Endothelial cell (in vitro differentiated cells): ENCODE data around the gene IMPDH1. TPM values are rescaled to one million over a fixed set of nuclear protein-coding genes. Genes with fewer than 3 reads are reported as not detected.

Experiments
- DNase-seq: peaks from one replicate; pipeline ENCODE4 v3.0.0; 2021; ENCODE audit warnings: low spot score
- H3K27ac Mint-ChIP-seq: one replicate; pipeline ENCODE4 v1.8.0; 2021; ENCODE audit warnings: mixed read lengths, inconsistent platforms; ENCODE audit not compliant: unreplicated experiment
- H3K27me3 Mint-ChIP-seq: one replicate; pipeline ENCODE4 v1.8.0; 2021; ENCODE audit warnings: mild to moderate bottlenecking, moderate library complexity, mixed read lengths, inconsistent platforms; ENCODE audit not compliant: unreplicated experiment
- H3K36me3 Mint-ChIP-seq: one replicate; pipeline ENCODE4 v1.8.0; 2021; ENCODE audit warnings: mild to moderate bottlenecking, low read depth, mixed read lengths, inconsistent platforms; ENCODE audit not compliant: unreplicated experiment
- H3K4me1 Mint-ChIP-seq: one replicate; pipeline ENCODE4 v1.8.0; 2021; ENCODE audit warnings: mild to moderate bottlenecking, mixed read lengths, inconsistent platforms; ENCODE audit not compliant: unreplicated experiment
- H3K4me3 Mint-ChIP-seq: one replicate; pipeline ENCODE4 v1.8.0; 2021; ENCODE audit warnings: mild to moderate bottlenecking, mixed read lengths, inconsistent platforms; ENCODE audit not compliant: unreplicated experiment
- H3K9me3 Mint-ChIP-seq: one replicate; pipeline ENCODE4 v1.8.0; 2021; ENCODE audit warnings: mixed read lengths, inconsistent platforms; ENCODE audit not compliant: unreplicated experiment
- CTCF ChIP-seq: fragments of 200-600 bp; sonication (generic); IDR thresholded peaks from one replicate; pipeline ENCODE4 v1.5.0; 2021; ENCODE audit warnings: antibody characterized with exemption; ENCODE audit not compliant: unreplicated experiment
- total RNA-seq: library from RNA; stranded (reverse); fragmentation: NEBNext Ultra II Directional; extraction: Animal tissue kit (Norgen Biotek cat#: 25700); gene quantifications from one replicate; pipeline ENCODE4 v1.2.1, GENCODE V29; 2021; ENCODE audit not compliant: unreplicated experiment

IMPDH1 gene
- total RNA-seq, 1 donor from 2014 or later, result 7.5 TPM

- Mint-ChIP-seq H3K4me1 (peaks cover 11% of the 10 kb centered on the region), H3K36me3 (no peaks in the 10 kb centered on the region), H3K4me3 (peak overlapping the region; percentile 82), H3K9me3 (no peaks in the 10 kb centered on the region), H3K27me3 (peaks cover 20% of the 10 kb centered on the region), H3K27ac (peak overlapping the region; percentile 24)
- no peak for DNase-seq
- no peak for TF ChIP-seq CTCF
These were observed 830 bp downstream of the IMPDH1 start for GRCh38 chr7:128408709-128409595.

- peaks cover 23% of the 10 kb centered on the region for H3K27me3 Mint-ChIP-seq
- no peak overlapping the region for H3K4me3 Mint-ChIP-seq
These were observed 1.8 kb downstream of the IMPDH1 start for GRCh38 chr7:128407751-128408708.

GRCh38 chr7:128407233-128407589 lies 2.6 kb downstream of the IMPDH1 start:
- Mint-ChIP-seq H3K4me3 (no peak overlapping the region), H3K4me1 (peaks cover 11% of the 10 kb centered on the region), H3K9me3 (no peaks in the 10 kb centered on the region), H3K27me3 (peaks cover 25% of the 10 kb centered on the region), H3K36me3 (no peaks in the 10 kb centered on the region), H3K27ac (no peak overlapping the region)
- no peak for TF ChIP-seq CTCF
- no peak for DNase-seq

More at GRCh38 chr7:128407751-128408708, 1.8 kb downstream of the IMPDH1 start:
- Mint-ChIP-seq H3K9me3 (no peaks in the 10 kb centered on the region), H3K27ac (no peak overlapping the region), H3K4me1 (peaks cover 11% of the 10 kb centered on the region), H3K36me3 (no peaks in the 10 kb centered on the region)
- no peak for TF ChIP-seq CTCF
- DNase-seq, result no peak

- H3K4me3 Mint-ChIP-seq, result peak overlapping the region; percentile 2
- no peaks in the 10 kb centered on the region for H3K9me3 Mint-ChIP-seq
- H3K4me1 Mint-ChIP-seq, result peaks cover 11% of the 10 kb centered on the region
- no peak overlapping the region for H3K27ac Mint-ChIP-seq
- TF ChIP-seq CTCF, result no peak
- peaks cover 25% of the 10 kb centered on the region for H3K27me3 Mint-ChIP-seq
- no peaks in the 10 kb centered on the region for H3K36me3 Mint-ChIP-seq
- DNase-seq, result no peak
These were observed 3.2 kb downstream of the IMPDH1 start for GRCh38 chr7:128406314-128407232.
